GM13977 (cell line): ENCODE results near the gene NEK6.

Source experiments
- DNase-seq: peaks from one replicate; pipeline ENCODE4 v3.0.0; 2012; ENCODE audit warnings: low spot score
- in situ Hi-C: fragments of 300-500 bp; cut with MboI; formaldehyde crosslinking; loops from one replicate; pipeline ENCODE4 v1.12.0; 2022; ENCODE audit warnings: low sequenced_read_pairs, low pct_unique_long_range_greater_than_20kb, mixed read lengths, inconsistent platforms; ENCODE audit not compliant: unreplicated experiment
- TF ChIP-seq, protein P1 (sequence below): IDR thresholded peaks from 2 replicates; pipeline ENCODE4 v1.5.1; 2012; ENCODE audit warnings: mild to moderate bottlenecking, control low read depth; ENCODE audit not compliant: insufficient read depth; ENCODE audit errors: extremely low read depth, missing control alignments

Gene NEK6

DNA sequence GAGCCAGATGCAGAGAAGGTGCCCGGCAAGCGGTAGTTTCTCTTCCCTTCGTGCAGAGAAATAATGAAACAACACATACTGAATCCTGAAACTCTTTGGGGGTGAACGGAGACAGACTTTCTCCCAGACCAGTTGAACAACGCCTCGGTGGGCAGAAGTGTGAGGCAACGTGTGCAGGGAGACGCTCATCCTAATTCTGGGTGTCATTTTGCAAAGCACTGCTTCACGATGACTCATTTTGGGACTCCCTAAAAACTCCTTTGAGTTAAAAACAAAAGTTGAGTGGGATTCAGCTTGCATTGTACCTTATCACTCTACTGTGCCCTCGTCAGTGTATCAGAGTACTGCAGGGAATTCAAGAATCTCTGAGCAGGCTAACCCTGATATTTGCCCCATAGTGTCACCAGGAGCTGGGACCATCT, 3.5 kb upstream of the NEK6 start:
- peak; percentile 79 for DNase-seq
- in situ Hi-C loops, result no loop called here
- TF ChIP-seq, protein P1, sequence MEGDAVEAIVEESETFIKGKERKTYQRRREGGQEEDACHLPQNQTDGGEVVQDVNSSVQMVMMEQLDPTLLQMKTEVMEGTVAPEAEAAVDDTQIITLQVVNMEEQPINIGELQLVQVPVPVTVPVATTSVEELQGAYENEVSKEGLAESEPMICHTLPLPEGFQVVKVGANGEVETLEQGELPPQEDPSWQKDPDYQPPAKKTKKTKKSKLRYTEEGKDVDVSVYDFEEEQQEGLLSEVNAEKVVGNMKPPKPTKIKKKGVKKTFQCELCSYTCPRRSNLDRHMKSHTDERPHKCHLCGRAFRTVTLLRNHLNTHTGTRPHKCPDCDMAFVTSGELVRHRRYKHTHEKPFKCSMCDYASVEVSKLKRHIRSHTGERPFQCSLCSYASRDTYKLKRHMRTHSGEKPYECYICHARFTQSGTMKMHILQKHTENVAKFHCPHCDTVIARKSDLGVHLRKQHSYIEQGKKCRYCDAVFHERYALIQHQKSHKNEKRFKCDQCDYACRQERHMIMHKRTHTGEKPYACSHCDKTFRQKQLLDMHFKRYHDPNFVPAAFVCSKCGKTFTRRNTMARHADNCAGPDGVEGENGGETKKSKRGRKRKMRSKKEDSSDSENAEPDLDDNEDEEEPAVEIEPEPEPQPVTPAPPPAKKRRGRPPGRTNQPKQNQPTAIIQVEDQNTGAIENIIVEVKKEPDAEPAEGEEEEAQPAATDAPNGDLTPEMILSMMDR, result no peak

DNA sequence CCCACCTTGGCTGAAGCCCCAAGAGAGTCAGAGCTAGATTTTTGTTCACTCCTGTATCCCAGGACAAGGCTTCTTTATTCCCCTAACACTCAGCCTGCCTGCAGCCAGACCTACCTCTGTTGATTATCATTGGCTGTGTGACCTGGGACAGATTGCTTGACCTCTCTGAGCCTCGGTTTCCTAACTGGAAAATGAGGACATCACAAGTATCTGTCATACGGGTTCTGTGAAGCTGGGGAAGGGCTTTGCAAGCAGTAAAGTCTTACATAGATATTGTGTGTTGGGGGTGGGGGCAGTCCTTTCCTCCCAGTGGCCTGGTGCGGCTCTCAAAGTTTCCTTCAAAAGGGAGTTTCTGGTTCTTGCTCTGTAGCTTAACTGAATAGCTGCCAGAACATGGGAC, 2.5 kb upstream of the NEK6 start:
- in situ Hi-C loops, result no loop called here
- TF ChIP-seq, protein P1, result no peak
- no peak for DNase-seq

DNA sequence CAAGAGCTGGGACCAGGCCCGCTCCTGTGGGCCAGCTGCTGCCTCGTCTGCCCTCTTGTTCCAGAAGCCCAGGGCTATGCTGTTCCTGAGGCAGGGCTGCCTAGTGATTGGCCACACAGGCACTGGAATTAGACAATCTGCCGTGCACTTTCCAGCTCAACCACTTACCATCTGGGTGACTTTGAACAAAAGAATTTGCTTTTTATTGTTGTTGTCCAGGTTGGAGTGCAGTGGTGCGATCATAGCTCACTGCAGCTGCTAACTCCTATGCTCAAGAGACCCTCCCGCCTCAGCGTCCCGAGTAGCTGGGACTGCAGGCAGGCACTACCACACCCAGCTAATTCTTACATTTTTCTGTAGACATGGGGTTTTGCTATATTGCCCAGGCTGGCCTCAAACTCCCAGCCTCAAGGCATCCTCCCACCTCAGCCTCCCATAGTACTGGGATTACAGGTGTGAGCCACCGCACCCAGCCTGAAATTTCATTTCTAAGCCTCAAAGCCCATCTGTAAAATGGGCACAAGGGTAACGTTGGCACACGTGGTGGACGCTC, 1.2 kb upstream of the NEK6 start:
- DNase-seq, result no peak
- in situ Hi-C loops, result no loop called here

GRCh38 chr9:124257070-124257843, 492 bp upstream of the NEK6 start:
- in situ Hi-C loops, result no loop called here
- DNase-seq, result peak; percentile 55
- TF ChIP-seq, protein P1, result no peak

More for the DNA sequence above, 1.2 kb upstream of the NEK6 start:
- TF ChIP-seq, protein P1, result no peak

DNA sequence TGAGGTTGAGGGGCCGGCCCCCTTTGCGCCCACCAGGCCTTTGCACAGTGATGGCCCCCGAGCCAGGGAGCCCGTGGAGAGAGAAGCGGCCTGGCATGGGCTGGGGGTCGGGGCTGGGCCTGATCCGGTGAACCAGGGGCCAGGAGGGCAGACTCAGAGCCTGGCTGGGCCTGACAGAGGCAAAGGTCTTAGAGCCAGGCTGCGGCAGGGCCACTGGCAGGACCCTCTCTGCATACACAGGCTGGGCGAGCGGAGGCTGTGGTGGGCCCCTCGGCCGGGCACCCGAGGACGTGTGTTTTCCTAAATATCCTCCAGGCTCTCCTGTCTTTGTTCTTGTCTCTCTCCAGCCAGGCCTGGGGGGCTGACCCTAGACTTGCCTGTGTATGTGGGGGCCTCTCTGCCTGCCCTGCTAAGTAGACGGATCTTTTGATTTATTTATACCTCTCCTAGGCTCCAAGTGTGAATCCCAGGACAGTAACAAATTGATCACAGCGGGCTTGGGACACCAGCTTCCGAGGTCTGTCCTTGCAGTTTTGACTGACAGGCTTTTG, 933 bp downstream of the NEK6 start:
- DNase-seq, result no peak
- in situ Hi-C loops, result no loop called here
- TF ChIP-seq, protein P1, result no peak

DNA sequence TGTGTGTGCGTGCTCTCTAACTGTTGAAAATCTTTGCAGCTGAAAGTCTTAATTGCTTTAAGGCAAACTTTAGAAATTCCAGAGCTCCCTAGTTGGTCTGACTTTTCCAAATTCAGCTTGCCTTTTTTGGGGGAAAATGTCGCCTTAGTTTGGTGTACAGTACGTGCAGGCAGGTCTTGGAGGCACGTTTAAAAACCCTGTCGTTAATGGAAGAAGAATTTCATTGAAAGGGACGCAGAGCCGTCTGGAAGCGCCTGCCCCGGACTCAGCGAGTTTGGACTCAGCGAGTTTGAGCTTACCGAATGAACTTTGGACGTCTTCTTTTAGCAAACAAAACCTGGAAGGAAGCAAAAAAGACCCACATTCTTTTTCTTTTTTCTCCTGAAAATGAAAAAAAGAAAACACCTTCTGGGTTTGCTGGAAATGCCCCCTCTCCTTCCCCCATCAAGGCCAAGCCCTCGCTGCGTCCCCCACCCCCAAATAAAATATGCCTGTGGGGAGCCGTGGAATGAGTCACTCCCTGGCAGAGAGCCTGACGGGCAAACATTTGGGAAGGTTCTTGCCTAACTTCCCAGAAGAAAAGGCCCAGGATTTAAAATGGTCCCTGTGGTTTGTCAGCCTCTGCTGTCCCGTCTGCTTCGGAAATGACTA, 1.5 kb downstream of the NEK6 start:
- in situ Hi-C loops, result no loop called here
- DNase-seq, result no peak
- TF ChIP-seq, protein P1, result no peak
